Measurements from ENCODE around the gene CCDC158.

GRCh38 chr4:76463568-76463967 is 42.6 kb upstream of the CCDC158 start:
- TF ChIP-seq, protein P1, sequence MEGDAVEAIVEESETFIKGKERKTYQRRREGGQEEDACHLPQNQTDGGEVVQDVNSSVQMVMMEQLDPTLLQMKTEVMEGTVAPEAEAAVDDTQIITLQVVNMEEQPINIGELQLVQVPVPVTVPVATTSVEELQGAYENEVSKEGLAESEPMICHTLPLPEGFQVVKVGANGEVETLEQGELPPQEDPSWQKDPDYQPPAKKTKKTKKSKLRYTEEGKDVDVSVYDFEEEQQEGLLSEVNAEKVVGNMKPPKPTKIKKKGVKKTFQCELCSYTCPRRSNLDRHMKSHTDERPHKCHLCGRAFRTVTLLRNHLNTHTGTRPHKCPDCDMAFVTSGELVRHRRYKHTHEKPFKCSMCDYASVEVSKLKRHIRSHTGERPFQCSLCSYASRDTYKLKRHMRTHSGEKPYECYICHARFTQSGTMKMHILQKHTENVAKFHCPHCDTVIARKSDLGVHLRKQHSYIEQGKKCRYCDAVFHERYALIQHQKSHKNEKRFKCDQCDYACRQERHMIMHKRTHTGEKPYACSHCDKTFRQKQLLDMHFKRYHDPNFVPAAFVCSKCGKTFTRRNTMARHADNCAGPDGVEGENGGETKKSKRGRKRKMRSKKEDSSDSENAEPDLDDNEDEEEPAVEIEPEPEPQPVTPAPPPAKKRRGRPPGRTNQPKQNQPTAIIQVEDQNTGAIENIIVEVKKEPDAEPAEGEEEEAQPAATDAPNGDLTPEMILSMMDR (IDR thresholded peaks at IDR 0.05) = no peak
- TF ChIP-seq POLR2A (IDR thresholded peaks at IDR 0.05) = no peak
- no peak for TF ChIP-seq POLR2AphosphoS5 (IDR thresholded peaks at IDR 0.05)

All from breast epithelium (tissue), 3 donors.